ENCODE results near the gene SART3.
"Not testable (repeated sequence)": the region's sequence is repeated elsewhere in the genome, so short reads cannot be mapped to it uniquely, and the experiment has no call there.

Gene SART3

DNA sequence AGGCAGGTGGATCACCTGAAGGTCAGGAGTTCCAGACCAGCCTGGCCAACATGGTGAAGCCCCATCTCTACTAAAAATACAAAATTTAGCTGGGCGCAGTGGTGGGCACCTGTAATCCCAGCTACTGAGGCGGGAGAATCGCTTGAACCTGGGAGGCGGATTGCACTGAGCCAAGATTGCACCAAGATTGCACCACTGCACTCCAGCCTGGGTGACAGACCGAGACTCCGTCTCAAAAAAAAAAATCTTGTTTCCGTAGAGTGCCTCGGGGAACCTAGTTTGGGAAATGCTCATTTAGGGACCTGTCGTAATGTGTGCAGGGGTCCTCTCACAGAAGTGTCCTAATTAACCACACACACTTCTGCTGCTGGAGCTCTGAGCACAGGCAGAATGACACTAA lies 29.5 kb upstream of the SART3 start:
- not testable (repeated sequence) for H3K9me3 Mint-ChIP-seq; H3K36me3 Mint-ChIP-seq; H3K4me1 Mint-ChIP-seq; DNase-seq (ENCODE audit: low spot score in 2 of 2); H3K4me3 Mint-ChIP-seq; ATAC-seq
- H3K27ac Mint-ChIP-seq, result peak overlapping the region; percentile 64

DNA sequence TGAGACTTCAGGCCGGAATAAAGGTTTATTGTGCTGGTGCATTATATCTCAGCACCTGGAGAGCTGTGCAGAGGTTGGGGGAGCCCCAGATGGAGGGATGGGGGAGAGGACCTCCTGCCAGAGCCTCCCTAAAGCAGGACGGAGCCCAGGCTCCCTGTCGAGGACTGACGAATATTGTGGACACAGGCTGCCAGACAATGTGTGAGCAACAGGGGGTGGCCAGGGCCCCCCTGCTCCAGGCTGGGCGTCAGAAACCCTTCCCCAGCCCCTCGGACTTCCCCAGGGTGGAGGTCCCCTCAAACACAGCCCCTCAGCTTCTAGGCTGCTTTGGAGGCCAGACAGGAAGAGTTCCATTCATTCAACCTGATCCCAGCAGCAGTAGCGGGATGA lies 28.9 kb upstream of the SART3 start:
- Mint-ChIP-seq H3K27ac (no peak overlapping the region), H3K9me3 (no peaks in the 10 kb centered on the region), H3K4me1 (no peaks in the 10 kb centered on the region), H3K4me3 (no peak overlapping the region), H3K36me3 (no peaks in the 10 kb centered on the region)
- ATAC-seq, result no peak
- DNase-seq (ENCODE audit: low spot score in 2 of 2), result no peak

DNA sequence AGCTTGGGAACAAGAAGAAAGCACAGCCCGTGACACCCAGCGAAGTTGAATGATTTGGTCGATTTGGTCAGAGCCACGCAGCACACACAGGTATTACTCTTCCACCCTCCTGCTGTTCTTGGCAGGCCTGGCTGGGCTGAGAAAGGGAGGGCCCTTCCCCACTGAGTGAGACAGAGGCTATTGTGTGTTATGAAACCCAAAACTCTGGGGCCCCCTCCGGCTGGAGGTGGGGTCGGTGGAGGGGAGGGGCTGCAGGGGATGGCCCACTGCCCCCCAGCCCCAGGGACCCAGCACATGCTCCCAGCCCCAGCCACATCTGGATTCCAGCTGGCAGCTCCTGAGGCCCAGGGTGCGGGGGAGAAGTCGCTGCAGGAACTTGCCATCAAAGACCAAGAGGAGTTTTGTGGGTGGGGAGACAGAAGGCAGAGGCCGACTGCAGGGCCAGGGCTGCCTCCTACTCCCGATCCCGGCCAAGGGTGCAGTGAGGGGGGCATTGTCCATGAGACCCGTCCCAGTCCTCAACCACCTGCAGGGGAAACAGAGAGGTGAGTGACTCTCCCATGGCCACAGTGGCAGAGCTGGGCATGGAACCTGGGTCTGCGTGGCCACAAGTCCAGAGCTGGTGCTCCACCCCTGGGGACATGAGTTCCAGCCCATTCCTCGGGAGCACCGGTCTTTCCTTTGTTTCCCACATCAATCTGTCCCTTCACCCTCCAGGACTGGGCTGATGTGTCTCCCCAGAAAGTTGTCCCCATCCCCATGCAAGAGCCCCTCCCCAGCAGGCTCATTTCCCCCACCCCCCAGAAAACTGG lies 28.3 kb upstream of the SART3 start:
- no peaks in the 10 kb centered on the region for H3K9me3 Mint-ChIP-seq
- no peak overlapping the region for H3K4me3 Mint-ChIP-seq
- H3K27ac Mint-ChIP-seq, result no peak overlapping the region
- ATAC-seq (no peak), DNase-seq (ENCODE audit: low spot score in 2 of 2) (no peak)
- no peaks in the 10 kb centered on the region for H3K4me1 Mint-ChIP-seq
- H3K36me3 Mint-ChIP-seq, result no peaks in the 10 kb centered on the region

DNA sequence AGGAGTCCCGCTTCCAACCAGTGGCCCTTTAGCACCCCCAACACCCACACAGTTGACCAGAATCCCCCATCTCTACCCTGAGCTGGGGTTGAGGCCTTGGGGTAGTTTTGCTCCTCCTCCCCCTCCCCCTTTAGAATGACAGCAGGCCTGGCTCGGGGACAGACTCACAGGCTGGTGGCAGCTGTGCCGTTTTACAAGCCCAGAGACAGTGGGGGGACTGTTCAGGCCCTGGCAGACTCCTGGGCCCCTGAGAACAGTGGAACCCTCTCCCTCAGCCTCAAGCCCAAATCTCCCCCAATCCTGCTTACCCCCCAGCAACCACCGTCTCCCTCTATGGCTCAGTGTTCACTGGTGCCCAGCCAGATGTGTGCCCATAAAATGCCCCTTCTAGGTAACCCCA lies 26.9 kb upstream of the SART3 start:
- DNase-seq (ENCODE audit: low spot score in 2 of 2) (no peak), ATAC-seq (no peak)
- no peaks in the 10 kb centered on the region for H3K4me1 Mint-ChIP-seq
- no peak overlapping the region for H3K27ac Mint-ChIP-seq
- no peaks in the 10 kb centered on the region for H3K9me3 Mint-ChIP-seq
- no peak overlapping the region for H3K4me3 Mint-ChIP-seq
- no peaks in the 10 kb centered on the region for H3K36me3 Mint-ChIP-seq

DNA sequence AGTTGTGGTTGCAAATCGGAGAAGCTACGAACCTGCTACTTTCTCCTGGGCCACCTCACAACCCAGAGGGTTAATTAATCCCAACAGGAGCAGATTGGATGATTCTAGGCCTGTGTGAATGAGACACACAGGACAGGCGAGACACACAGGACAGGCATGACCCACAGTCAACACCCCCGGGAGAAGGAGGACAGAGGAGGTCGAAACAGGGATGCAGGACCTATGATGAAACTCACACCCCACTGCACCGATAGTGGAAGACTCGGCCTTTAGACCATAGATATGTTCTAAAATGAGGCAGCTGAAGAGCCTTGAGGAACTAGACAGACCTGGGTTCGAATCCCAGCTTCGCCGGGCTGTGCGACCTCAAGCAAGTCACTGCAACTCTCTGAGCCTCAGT lies 25.3 kb upstream of the SART3 start:
- H3K27ac Mint-ChIP-seq, result no peak overlapping the region
- no peaks in the 10 kb centered on the region for H3K36me3 Mint-ChIP-seq
- no peak overlapping the region for H3K4me3 Mint-ChIP-seq

DNA sequence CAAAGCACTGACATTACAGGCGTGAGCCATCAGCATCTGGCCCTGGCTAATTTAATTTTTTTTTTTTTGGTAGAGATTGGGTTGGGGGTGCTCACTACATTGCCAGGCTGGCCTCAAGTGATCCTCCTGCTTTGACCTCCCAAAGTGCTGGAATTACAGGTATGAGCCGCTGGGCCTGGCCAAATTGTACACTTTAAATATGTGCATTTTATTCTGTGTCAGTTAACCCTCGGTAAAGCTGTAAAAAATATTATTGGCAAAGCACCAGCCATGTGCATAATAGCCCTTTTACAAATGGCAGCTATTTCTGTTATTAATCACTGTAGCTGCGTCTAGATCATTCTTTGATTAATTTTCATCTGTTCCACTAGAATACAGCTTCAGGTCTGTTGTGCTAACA lies 24.9 kb upstream of the SART3 start:
- H3K36me3 Mint-ChIP-seq, result no peaks in the 10 kb centered on the region
- DNase-seq (ENCODE audit: low spot score in 2 of 2) (no peak), ATAC-seq (no peak)
- no peak overlapping the region for H3K27ac Mint-ChIP-seq
- H3K4me3 Mint-ChIP-seq, result no peak overlapping the region
- no peaks in the 10 kb centered on the region for H3K9me3 Mint-ChIP-seq
- no peaks in the 10 kb centered on the region for H3K4me1 Mint-ChIP-seq

More for the DNA sequence above, 25.3 kb upstream of the SART3 start:
- ATAC-seq (no peak), DNase-seq (ENCODE audit: low spot score in 2 of 2) (no peak)
- no peaks in the 10 kb centered on the region for H3K4me1 Mint-ChIP-seq
- H3K9me3 Mint-ChIP-seq, result no peaks in the 10 kb centered on the region

DNA sequence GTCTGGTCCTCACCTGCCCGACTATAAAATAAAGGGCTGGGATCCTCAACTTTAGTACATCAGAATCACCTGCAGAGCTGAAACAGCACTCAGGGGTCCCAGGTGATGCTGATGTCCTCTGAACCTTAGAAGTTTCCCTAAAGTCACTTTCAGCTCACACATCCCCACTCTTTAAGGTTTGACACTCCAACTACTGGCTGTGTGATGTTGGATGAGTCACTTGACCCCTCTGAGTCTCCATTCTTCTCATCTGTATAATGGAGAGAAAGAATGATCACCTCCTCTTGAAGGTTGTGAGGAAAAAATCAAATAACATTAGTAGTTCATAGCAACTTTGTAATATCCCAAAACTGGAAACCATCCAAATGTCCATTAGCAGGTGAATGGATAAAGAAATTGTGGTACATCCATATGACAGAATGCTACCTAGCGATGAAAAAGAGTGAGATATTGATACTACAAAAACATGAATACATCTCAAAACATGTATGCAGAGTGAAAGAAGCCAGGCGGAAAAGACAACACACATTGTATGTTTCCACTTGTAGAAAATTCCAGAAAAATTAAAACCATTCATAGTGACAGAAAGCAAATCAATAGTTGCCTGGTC lies 23.6 kb upstream of the SART3 start:
- DNase-seq (ENCODE audit: low spot score in 2 of 2), result no peak
- no peak overlapping the region for H3K4me3 Mint-ChIP-seq
- no peaks in the 10 kb centered on the region for H3K9me3 Mint-ChIP-seq
- no peaks in the 10 kb centered on the region for H3K36me3 Mint-ChIP-seq
- H3K27ac Mint-ChIP-seq, result no peak overlapping the region
- peaks cover under 1% of the 10 kb centered on the region for H3K4me1 Mint-ChIP-seq
- no peak for ATAC-seq

DNA sequence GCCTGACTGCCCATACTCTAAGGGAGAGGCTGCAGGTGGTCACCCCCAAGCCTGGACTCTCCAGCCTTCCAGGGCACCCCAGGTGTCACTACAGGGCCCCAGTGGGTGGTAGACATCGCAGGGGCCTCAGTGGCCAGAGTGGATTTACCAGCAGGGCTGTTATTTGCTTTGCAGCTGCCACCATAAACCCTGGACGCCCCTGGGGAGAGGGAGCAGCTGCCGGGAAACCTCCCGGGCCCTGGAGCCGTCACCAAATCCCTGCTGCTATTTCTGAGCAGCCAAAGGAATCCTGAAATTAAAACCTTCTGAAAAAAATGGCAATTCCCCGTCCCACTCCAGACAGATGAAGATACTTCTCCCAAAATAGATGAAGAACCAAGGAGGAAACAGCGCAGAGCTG lies 23.0 kb upstream of the SART3 start:
- Mint-ChIP-seq H3K9me3 (peaks cover 2% of the 10 kb centered on the region), H3K4me3 (no peak overlapping the region), H3K27ac (no peak overlapping the region), H3K4me1 (peaks cover 6% of the 10 kb centered on the region), H3K36me3 (peaks cover 4% of the 10 kb centered on the region)
- no peak for DNase-seq (ENCODE audit: low spot score in 2 of 2)
- no peak for ATAC-seq

DNA sequence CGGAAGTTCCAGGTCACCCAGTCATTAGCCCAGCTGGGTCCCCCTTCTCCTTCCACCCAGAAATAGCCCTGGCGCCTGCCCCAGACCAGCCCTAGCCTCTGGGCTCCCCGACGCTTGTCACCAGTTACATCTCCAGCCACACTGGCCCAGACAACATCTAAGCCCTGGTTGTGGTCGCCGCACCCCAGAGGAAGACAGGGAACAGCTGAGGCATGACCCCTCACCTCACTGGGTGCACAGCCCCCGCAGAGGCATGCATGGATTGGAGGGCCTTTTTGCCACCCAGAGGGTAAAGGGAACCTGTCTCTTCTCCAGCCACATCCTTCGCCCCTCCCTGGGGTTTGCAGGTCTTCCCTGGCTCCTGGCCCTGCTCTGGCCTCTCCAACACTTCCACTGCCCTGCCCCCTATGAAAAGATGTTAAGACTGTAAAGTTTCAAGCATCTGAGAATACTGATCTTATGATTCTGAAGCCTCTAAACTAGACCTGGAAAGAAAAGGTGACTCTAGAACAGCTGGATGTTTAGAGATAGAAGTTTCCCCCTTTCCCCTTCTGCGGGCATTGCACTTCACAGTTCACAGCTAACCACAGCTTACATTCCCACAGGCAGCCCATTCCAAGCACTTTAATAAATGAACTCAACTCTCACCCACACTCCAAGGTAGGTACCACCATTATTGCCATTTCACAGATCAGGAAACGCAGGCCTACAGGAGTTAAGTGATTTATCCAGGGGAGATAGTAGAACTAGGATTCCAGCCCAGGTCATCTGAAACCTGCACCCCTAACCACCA lies 22.2 kb upstream of the SART3 start:
- H3K9me3 Mint-ChIP-seq, result peaks cover 8% of the 10 kb centered on the region
- DNase-seq (ENCODE audit: low spot score in 2 of 2), result no peak
- H3K36me3 Mint-ChIP-seq, result peaks cover 12% of the 10 kb centered on the region
- peak overlapping the region; percentile 21 for H3K27ac Mint-ChIP-seq
- no peak for ATAC-seq
- peaks cover 12% of the 10 kb centered on the region for H3K4me1 Mint-ChIP-seq
- H3K4me3 Mint-ChIP-seq, result no peak overlapping the region

DNA sequence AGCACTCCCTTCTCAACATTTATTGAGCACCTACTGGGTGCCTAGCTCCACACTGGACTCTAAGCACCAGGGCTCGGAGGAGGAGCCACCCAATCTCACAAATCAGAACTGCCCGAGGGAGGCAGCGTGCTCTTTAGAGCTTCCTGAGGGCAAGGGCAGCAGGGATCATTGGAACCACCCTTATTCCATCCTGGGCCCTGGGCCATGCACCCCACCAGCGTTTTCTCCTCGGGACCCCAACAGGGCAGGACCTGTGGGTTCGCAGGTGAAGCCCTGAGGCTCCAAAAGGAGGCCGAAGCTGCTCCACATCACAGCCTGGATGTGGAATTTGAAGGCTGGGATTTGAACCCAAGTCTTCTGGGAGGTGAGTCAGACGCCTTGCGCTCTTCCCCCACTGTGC lies 21.5 kb upstream of the SART3 start:
- Mint-ChIP-seq H3K4me1 (peaks cover 12% of the 10 kb centered on the region), H3K9me3 (peaks cover 8% of the 10 kb centered on the region), H3K4me3 (no peak overlapping the region), H3K27ac (no peak overlapping the region), H3K36me3 (peaks cover 13% of the 10 kb centered on the region)
- DNase-seq (ENCODE audit: low spot score in 2 of 2) (no peak), ATAC-seq (no peak)

DNA sequence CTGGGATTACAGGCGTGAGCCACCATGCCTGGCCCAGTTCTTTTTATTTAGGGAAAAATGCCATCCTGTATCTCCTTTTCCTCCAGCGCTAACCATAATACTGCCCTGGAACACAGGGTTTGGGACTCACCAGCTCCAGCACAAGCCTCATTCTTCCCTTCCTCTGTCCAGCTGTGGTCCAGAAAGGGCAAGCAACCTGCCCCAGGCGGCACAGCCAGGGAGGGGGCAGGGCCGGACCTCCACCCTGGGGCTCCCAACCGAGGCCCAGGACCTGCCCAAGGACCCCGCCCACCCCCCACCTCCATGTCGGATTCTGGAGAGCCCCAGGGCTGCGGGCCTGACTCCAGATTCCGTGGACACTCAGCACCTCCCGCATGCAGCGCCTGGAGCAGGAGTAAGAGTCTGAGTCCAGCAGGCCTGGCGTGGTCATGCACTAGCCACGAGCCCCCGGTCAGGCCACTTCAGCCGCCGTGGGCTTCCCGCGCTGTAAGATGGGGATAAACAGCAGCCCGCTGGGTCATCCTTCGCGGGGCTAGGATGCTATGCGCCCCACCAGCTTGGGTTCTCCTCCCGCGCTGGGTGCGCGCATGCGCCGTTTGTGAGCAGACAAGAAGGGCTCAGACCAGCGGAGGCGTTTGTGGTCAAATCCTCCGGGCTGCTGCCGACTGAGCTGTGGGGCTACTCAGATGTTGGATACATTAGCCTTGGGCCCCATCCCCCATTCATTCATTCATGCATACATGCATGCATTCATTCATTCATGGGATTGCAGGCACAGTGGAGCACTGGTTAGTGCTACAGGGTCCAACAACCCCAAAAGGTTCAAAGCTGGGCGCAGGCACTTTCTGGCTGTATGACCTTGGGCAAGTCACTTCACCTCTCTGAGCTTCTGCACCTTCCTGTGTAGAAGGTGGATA lies 20.6 kb upstream of the SART3 start:
- peaks cover 12% of the 10 kb centered on the region for H3K4me1 Mint-ChIP-seq
- H3K36me3 Mint-ChIP-seq, result peaks cover 13% of the 10 kb centered on the region
- H3K9me3 Mint-ChIP-seq, result peaks cover 8% of the 10 kb centered on the region
- DNase-seq (ENCODE audit: low spot score in 2 of 2) (no peak), ATAC-seq (no peak)
- no peak overlapping the region for H3K27ac Mint-ChIP-seq
- H3K4me3 Mint-ChIP-seq, result no peak overlapping the region

DNA sequence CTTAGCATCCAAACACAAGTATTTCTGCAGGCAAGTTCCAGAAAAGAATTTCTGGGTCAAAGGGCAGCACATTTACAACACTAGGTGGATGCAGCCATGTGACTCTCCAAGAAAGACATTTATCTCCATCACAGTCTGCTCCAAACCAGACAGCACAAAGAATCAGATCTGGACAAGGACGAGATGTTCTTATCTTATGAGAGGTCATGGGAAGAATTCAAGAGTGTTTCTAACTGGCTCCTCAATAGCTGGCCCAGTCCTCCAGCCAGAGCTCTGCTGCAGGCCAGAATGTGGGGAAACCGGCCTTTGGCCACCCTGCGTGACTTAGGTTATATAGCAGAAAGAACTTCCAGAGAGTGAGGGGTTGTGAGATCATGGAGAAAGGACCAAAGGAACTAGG lies 19.6 kb upstream of the SART3 start:
- Mint-ChIP-seq H3K36me3 (peaks cover 13% of the 10 kb centered on the region), H3K9me3 (peaks cover 8% of the 10 kb centered on the region), H3K27ac (no peak overlapping the region), H3K4me3 (no peak overlapping the region), H3K4me1 (peaks cover 12% of the 10 kb centered on the region)
- no peak for DNase-seq (ENCODE audit: low spot score in 2 of 2)
- ATAC-seq, result no peak

DNA sequence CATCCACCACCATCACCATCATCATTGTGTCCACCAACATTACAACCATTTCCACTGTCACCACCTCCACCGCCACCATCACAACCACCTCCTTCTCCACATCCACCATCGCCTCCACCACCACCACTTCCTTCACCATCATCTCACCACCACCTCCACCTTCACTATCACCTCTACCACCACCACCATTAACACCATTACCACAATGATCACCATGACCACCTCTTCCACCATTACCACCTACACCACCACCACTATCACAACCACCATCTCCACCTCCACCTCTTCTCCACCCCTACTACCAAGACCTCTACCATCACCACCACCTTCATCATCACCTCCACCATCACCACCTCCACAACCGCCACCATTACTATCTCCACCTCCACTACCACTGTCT lies 17.8 kb upstream of the SART3 start:
- Mint-ChIP-seq H3K36me3 (peaks cover 13% of the 10 kb centered on the region), H3K27ac (peak overlapping the region; percentile 93), H3K4me3 (no peak overlapping the region), H3K4me1 (peaks cover 20% of the 10 kb centered on the region), H3K9me3 (peaks cover 8% of the 10 kb centered on the region)
- no peak for DNase-seq (ENCODE audit: low spot score in 2 of 2)
- no peak for ATAC-seq

DNA sequence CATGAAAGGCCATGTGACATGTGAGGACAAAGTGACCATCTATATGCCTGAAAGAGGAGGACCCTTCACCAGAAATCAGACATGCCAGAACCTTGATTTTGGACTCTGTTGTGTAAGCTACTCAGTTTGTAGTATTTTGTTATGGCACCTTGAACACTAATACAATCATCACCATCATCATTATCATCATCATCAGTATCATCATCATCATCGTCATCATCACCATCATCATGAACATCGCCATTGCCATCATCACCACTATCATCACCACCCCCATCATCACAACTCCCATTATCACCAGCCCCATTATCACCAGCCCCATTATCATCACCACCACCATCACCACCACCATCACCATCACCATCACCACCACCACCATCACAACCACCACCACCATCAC lies 17.3 kb upstream of the SART3 start:
- Mint-ChIP-seq H3K4me1 (peaks cover 20% of the 10 kb centered on the region), H3K27ac (peak overlapping the region; percentile 93), H3K9me3 (peaks cover 8% of the 10 kb centered on the region), H3K4me3 (no peak overlapping the region), H3K36me3 (peaks cover 13% of the 10 kb centered on the region)
- DNase-seq (ENCODE audit: low spot score in 2 of 2) (no peak), ATAC-seq (no peak)

DNA sequence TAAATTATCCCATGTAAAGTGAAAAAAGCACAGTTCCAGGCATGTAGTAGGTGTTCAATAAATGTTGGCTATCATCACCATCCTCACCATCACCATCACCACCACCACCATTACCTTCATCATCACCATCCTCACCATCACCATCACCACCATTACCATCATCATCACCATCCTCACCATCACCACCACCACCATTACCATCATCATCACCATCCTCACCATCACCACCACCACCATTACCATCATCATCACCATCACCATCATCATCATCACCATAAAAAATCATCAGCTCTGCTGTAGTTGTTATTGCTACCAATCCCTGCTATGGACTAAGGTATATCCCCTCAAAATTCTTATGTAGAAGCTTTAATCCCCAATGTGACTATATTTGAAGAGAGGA lies 16.5 kb upstream of the SART3 start:
- H3K9me3 Mint-ChIP-seq, result peaks cover 8% of the 10 kb centered on the region
- no peak overlapping the region for H3K27ac Mint-ChIP-seq
- peaks cover 13% of the 10 kb centered on the region for H3K36me3 Mint-ChIP-seq
- no peak for ATAC-seq
- DNase-seq (ENCODE audit: low spot score in 2 of 2), result no peak
- no peak overlapping the region for H3K4me3 Mint-ChIP-seq
- H3K4me1 Mint-ChIP-seq, result peaks cover 26% of the 10 kb centered on the region
